ENCODE results near the gene LCE1C.

- no peak for TF ChIP-seq POLR2A (IDR thresholded peaks at IDR 0.05; ENCODE audit: low read length)
- no peak for TF ChIP-seq GATA1 (IDR thresholded peaks at IDR 0.05; ENCODE audit: low read depth, low read length)
These were observed 30.4 kb upstream of the LCE1C start for GRCh38 chr1:152836870-152837269.
